ENCODE results near the gene SMAP1. TPM values are rescaled to one million over a fixed set of nuclear protein-coding genes. Genes with fewer than 3 reads are reported as not detected.
A peak's percentile ranks its signal among the peaks of the same experiment; 100 is the strongest.

SMAP1 gene
- polyA plus RNA-seq, 1 experiment, result 23.3 TPM

- peaks cover under 1% of the 10 kb centered on the region for H3K27me3 ChIP-seq (ENCODE audit: control insufficient read depth, insufficient read depth, low read length)
- TF ChIP-seq, protein P1, sequence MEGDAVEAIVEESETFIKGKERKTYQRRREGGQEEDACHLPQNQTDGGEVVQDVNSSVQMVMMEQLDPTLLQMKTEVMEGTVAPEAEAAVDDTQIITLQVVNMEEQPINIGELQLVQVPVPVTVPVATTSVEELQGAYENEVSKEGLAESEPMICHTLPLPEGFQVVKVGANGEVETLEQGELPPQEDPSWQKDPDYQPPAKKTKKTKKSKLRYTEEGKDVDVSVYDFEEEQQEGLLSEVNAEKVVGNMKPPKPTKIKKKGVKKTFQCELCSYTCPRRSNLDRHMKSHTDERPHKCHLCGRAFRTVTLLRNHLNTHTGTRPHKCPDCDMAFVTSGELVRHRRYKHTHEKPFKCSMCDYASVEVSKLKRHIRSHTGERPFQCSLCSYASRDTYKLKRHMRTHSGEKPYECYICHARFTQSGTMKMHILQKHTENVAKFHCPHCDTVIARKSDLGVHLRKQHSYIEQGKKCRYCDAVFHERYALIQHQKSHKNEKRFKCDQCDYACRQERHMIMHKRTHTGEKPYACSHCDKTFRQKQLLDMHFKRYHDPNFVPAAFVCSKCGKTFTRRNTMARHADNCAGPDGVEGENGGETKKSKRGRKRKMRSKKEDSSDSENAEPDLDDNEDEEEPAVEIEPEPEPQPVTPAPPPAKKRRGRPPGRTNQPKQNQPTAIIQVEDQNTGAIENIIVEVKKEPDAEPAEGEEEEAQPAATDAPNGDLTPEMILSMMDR (IDR thresholded peaks at IDR 0.05; ENCODE audit: insufficient read depth, low read depth, low read length), result no peak
- POLR2A ChIA-PET, result no interaction called here
- CTCF ChIA-PET, result interaction anchor here (0.5 to 5.1 kb wide), 4 partner anchors 12 to 301 kb away, joined by 3 to 28 read pairs (median 3); no protein-coding TSS in a partner anchor
- no peaks in the 10 kb centered on the region for H3K36me3 ChIP-seq (ENCODE audit: control insufficient read depth, insufficient read depth, low read length)
- no peak for DNase-seq (ENCODE audit: low read depth)
- H3K4me3 ChIP-seq (ENCODE audit: low read depth, low read length), result no peak overlapping the region
Observed at GRCh38 chr6:70900047-70900446, 232.4 kb downstream of the SMAP1 start.

- no peaks in the 10 kb centered on the region for H3K27me3 ChIP-seq (ENCODE audit: control insufficient read depth, insufficient read depth, low read length)
- TF ChIP-seq, protein P1 (IDR thresholded peaks at IDR 0.05; ENCODE audit: insufficient read depth, low read depth, low read length), result peak; percentile 33; the same call in 1 of the 2 replicates
- no peak overlapping the region for H3K4me3 ChIP-seq (ENCODE audit: low read depth, low read length)
- CTCF ChIA-PET, result interaction anchor here (1.2 to 5.1 kb wide), 2 partner anchors 14 to 16 kb away, joined by 3 to 28 read pairs; no protein-coding TSS in a partner anchor
- DNase-seq (ENCODE audit: low read depth), result no peak
- POLR2A ChIA-PET, result no interaction called here
- no peaks in the 10 kb centered on the region for H3K36me3 ChIP-seq (ENCODE audit: control insufficient read depth, insufficient read depth, low read length)
Observed at GRCh38 chr6:70901324-70901723, 233.6 kb downstream of the SMAP1 start.

GRCh38 chr6:70903665-70904452 is 236.2 kb downstream of the SMAP1 start:
- TF ChIP-seq, protein P1 (IDR thresholded peaks at IDR 0.05; ENCODE audit: insufficient read depth, low read depth, low read length), result no peak
- Histone ChIP-seq H3K4me3 (ENCODE audit: low read depth, low read length) (no peak overlapping the region), H3K36me3 (ENCODE audit: control insufficient read depth, insufficient read depth, low read length) (no peaks in the 10 kb centered on the region), H3K27me3 (ENCODE audit: control insufficient read depth, insufficient read depth, low read length) (no peaks in the 10 kb centered on the region)
- CTCF ChIA-PET, result no interaction called here
- DNase-seq (ENCODE audit: low read depth), result no peak
- POLR2A ChIA-PET, result no interaction called here

DNA sequence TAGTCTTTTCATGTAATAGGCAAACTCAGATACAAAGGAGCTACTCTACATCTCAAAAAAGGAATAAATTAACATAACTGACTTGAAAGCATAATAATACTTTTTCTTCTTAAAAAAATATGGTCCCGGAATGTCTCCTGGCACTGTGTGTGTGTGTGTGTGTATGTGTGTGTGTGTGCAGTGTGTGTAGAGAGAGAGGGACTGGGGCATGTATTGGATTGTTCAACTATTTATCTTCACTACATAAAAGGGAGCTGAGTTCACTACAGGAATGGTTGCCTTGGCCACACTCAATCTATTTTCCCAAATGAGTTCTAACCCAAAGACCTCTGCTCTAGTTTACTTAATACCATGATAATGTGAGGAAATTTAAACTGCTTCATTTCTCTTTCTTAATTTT is 238.1 kb downstream of the SMAP1 start:
- ChIA-PET CTCF (interaction anchor here (0.8 to 1.3 kb wide), 2 partner anchors 21 to 537 kb away, joined by 3 read pairs; no protein-coding TSS in a partner anchor), POLR2A (no interaction called here)
- Histone ChIP-seq H3K27me3 (ENCODE audit: control insufficient read depth, insufficient read depth, low read length) (no peaks in the 10 kb centered on the region), H3K4me3 (ENCODE audit: low read depth, low read length) (no peak overlapping the region), H3K36me3 (ENCODE audit: control insufficient read depth, insufficient read depth, low read length) (no peaks in the 10 kb centered on the region)
- DNase-seq (ENCODE audit: low read depth), result no peak
- TF ChIP-seq, protein P1 (IDR thresholded peaks at IDR 0.05; ENCODE audit: insufficient read depth, low read depth, low read length), result no peak

Other genes starting within 250 kb of the SMAP1 start
- 7.2 and 9.3 TPM in 2 replicates for gene SDHAF4, start 101.0 kb upstream of the SMAP1 start, polyA plus RNA-seq (2011; rRNA removed)

Data from BJ (cell line).